Left ventricle myocardium inferior (tissue), 1 donor: Measurements from ENCODE around the gene IGF1. TPM values are rescaled to one million over a fixed set of nuclear protein-coding genes. Genes with fewer than 3 reads are reported as not detected.

Source experiments
- DNase-seq: peaks from one replicate; pipeline ENCODE4 v3.0.0-alpha.2; 2020
- H3K27ac ChIP-seq: fragments of 200-600 bp; replicated peaks from 2 replicates; pipeline ENCODE4 v1.8.0; 2021
- H3K27me3 ChIP-seq: fragments of 200-600 bp; 2 replicates; pipeline ENCODE4 v1.8.0; 2021; ENCODE audit warnings: low read depth
- H3K36me3 ChIP-seq: fragments of 200-600 bp; 2 replicates; pipeline ENCODE4 v1.8.0; 2021
- H3K4me1 ChIP-seq: fragments of 200-600 bp; 2 replicates; pipeline ENCODE4 v1.8.0; 2021
- H3K4me3 ChIP-seq: fragments of 200-600 bp; 2 replicates; pipeline ENCODE4 v1.8.0; 2021; ENCODE audit warnings: mild to moderate bottlenecking, moderate library complexity
- H3K9me3 ChIP-seq: fragments of 200-600 bp; replicated peaks from 2 replicates; pipeline ENCODE4 v1.8.0; 2021
- intact Hi-C: fragments of 100-400 bp; cut with micrococcal nuclease; formaldehyde crosslinking; loops from one replicate; pipeline ENCODE4 v1.11.0; 2022
- total RNA-seq: library from RNA; stranded (reverse); fragmentation: NEBNext Ultra II Directional; extraction: Animal tissue kit (Norgen Biotek cat#: 25700); gene quantifications from one replicate; pipeline ENCODE4 v1.2.1, GENCODE V29; 2021
- TF ChIP-seq, protein P1 (sequence below): fragments of 200-600 bp; IDR thresholded peaks from 2 replicates; pipeline ENCODE4 v1.8.0; 2021; ENCODE audit warnings: antibody characterized with exemption, mild to moderate bottlenecking, borderline replicate concordance
- donor health status: DM: no; HTN: yes; CAD: no; lungs with severe emphysema.

IGF1 gene
- total RNA-seq, 1 donor from 2014 or later, result 5.8 TPM

GRCh38 chr12:102438047-102438826 lies 42.1 kb downstream of the IGF1 start:
- H3K36me3 ChIP-seq, result no peaks in the 10 kb centered on the region

GRCh38 chr12:102437511-102437910 lies 42.9 kb downstream of the IGF1 start:
- no peak overlapping the region for H3K4me3 ChIP-seq
- TF ChIP-seq, protein P1, sequence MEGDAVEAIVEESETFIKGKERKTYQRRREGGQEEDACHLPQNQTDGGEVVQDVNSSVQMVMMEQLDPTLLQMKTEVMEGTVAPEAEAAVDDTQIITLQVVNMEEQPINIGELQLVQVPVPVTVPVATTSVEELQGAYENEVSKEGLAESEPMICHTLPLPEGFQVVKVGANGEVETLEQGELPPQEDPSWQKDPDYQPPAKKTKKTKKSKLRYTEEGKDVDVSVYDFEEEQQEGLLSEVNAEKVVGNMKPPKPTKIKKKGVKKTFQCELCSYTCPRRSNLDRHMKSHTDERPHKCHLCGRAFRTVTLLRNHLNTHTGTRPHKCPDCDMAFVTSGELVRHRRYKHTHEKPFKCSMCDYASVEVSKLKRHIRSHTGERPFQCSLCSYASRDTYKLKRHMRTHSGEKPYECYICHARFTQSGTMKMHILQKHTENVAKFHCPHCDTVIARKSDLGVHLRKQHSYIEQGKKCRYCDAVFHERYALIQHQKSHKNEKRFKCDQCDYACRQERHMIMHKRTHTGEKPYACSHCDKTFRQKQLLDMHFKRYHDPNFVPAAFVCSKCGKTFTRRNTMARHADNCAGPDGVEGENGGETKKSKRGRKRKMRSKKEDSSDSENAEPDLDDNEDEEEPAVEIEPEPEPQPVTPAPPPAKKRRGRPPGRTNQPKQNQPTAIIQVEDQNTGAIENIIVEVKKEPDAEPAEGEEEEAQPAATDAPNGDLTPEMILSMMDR, result no peak
- intact Hi-C loops, result no loop called here

More at GRCh38 chr12:102438047-102438826, 42.1 kb downstream of the IGF1 start:
- no peak for DNase-seq
- peaks cover 15% of the 10 kb centered on the region for H3K4me1 ChIP-seq
- H3K27ac ChIP-seq, result no peak overlapping the region
- H3K27me3 ChIP-seq, result no peaks in the 10 kb centered on the region
- TF ChIP-seq, protein P1, result no peak
- H3K4me3 ChIP-seq, result no peak overlapping the region
- intact Hi-C loops, result no loop called here
- no peaks in the 10 kb centered on the region for H3K9me3 ChIP-seq

DNA sequence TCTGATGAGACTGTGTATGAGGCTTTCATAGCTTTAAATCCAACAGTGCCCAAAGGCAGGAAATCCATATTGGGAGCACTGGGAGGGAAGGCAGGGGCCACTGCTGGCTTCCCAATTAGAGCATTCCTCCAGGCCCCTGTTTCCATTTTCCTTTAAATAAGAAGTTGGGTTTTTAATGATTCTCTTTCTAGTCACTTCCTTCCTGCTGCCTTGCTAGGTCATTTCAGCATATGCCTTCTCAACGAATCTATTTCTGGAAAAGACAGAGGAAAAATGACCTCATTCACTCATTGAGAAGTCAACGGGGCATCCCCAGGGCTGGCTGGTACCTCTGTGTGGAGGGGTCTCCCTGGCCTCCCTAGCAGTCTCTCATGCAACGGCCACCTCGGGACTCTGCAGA lies 43.5 kb downstream of the IGF1 start:
- intact Hi-C loops, result no loop called here
- no peaks in the 10 kb centered on the region for H3K36me3 ChIP-seq
- no peaks in the 10 kb centered on the region for H3K27me3 ChIP-seq
- H3K27ac ChIP-seq, result no peak overlapping the region
- no peaks in the 10 kb centered on the region for H3K9me3 ChIP-seq
- no peak for DNase-seq
- H3K4me3 ChIP-seq, result no peak overlapping the region
- peaks cover 20% of the 10 kb centered on the region for H3K4me1 ChIP-seq
- TF ChIP-seq, protein P1, result no peak

More at GRCh38 chr12:102437511-102437910, 42.9 kb downstream of the IGF1 start:
- Histone ChIP-seq H3K4me1 (peaks cover 20% of the 10 kb centered on the region), H3K27ac (no peak overlapping the region), H3K27me3 (no peaks in the 10 kb centered on the region), H3K9me3 (no peaks in the 10 kb centered on the region), H3K36me3 (no peaks in the 10 kb centered on the region)
- DNase-seq, result no peak

DNA sequence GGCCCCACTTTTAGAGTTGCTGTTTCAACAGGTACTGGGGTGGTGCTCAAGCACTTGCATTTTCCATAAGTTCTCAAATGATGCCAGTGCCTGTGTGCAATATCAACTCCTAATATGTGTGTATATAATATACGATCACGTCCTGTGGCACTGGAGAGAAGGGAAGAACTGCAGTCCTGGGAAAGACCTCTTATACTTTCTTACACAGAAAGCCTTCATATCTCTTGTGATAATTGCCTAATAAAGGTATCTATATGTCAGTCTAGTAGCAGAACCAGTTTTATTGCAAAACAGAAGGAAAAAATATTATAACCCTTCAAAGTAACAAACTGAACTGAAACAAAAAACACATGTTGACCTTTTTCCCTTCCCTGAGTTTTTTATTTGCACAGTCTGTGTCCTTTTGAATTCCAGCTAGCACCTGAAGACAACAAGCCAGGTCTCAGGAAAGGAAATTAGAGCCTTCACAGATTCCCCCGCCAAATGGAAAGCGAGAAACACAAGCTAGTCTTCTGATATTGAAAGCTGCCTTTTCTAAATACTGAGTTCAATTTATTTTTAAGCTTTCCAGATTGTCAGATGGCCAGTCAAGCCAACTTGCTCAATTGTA lies 44.4 kb downstream of the IGF1 start:
- Histone ChIP-seq H3K27me3 (no peaks in the 10 kb centered on the region), H3K4me1 (peaks cover 20% of the 10 kb centered on the region), H3K36me3 (no peaks in the 10 kb centered on the region), H3K27ac (no peak overlapping the region), H3K9me3 (no peaks in the 10 kb centered on the region), H3K4me3 (no peak overlapping the region)
- TF ChIP-seq, protein P1, result no peak
- DNase-seq, result no peak
- intact Hi-C loops, result no loop called here

- intact Hi-C loops, result no loop called here
- Histone ChIP-seq H3K27ac (no peak overlapping the region), H3K9me3 (no peaks in the 10 kb centered on the region)
Measured at GRCh38 chr12:102433304-102433703, 47.1 kb downstream of the IGF1 start.

More at GRCh38 chr12:102433304-102433703, 47.1 kb downstream of the IGF1 start:
- no peak overlapping the region for H3K4me3 ChIP-seq
- TF ChIP-seq, protein P1, result no peak
- DNase-seq, result no peak
- no peaks in the 10 kb centered on the region for H3K27me3 ChIP-seq
- H3K4me1 ChIP-seq, result peaks cover 5% of the 10 kb centered on the region
- no peaks in the 10 kb centered on the region for H3K36me3 ChIP-seq
